Endothelial cell of umbilical vein (primary cell): ENCODE results near the gene HTT. TPM values are rescaled to one million over a fixed set of nuclear protein-coding genes. Genes with fewer than 3 reads are reported as not detected.

Experiments
- BruUV-seq: library from RNA; stranded (reverse); fragments of 400-500 nt; replicated peaks from 2 replicates; lab custom pipeline; 2021; lab: Mats Ljungman, UMichigan
- CTCF ChIA-PET: fragments of 300-600, 350-600 bp; sonication (Branson Sonifier 250); formaldehyde crosslinking; loops from one replicate; lab custom pipeline; 2021; ENCODE audit warnings: antibody characterized with exemption, inconsistent platforms; lab: Charles Lee
- POLR2A ChIA-PET: fragments of 300-600, 350-600 bp; sonication (Branson Sonifier 250); formaldehyde crosslinking; loops from one replicate; lab custom pipeline; 2021; ENCODE audit warnings: antibody characterized with exemption, inconsistent platforms; lab: Charles Lee
- DNase-seq: peaks from one replicate; pipeline ENCODE4 v3.0.0-alpha.2; 2011; ENCODE audit warnings: low read depth, low spot score
- FAIRE-seq: peaks from 2 replicates; lab custom pipeline; 2011; peaks lifted over from hg19 to GRCh38; lab: Jason Lieb, UNC
- H2AFZ ChIP-seq: 2 replicates; pipeline ENCODE4 v1.6.0; 2012; ENCODE audit warnings: low read depth, low read length, control low read depth, inconsistent platforms
- H3K27ac ChIP-seq: 2 replicates; pipeline ENCODE4 v1.5.1; 2011; ENCODE audit warnings: low read depth, mild to moderate bottlenecking, control low read depth, low read length, moderate library complexity; ENCODE audit not compliant: insufficient read depth
- H3K27me3 ChIP-seq, 2 experiments: 2 replicates each; pipeline versions ENCODE4 v1.6.0 to v1.6.1; 2011; ENCODE audit warnings: low read length in 2 of 2, mixed read lengths in 1 of 2; ENCODE audit not compliant: control insufficient read depth in 2 of 2, insufficient read depth in 2 of 2
- H3K36me3 ChIP-seq, 2 experiments: 2 replicates in 1 of 2; 3 replicates in 1 of 2; pipeline ENCODE4 v1.5.1; 2011; ENCODE audit warnings: low read length in 2 of 2, mild to moderate bottlenecking in 1 of 2, moderate library complexity in 1 of 2; ENCODE audit not compliant: control insufficient read depth in 2 of 2, insufficient read depth in 2 of 2; ENCODE audit errors: extremely low read depth in 1 of 2
- H3K4me1 ChIP-seq: 3 replicates; pipeline ENCODE4 v1.5.1; 2011; ENCODE audit warnings: mild to moderate bottlenecking, low read length; ENCODE audit not compliant: control insufficient read depth, insufficient read depth; ENCODE audit errors: extremely low read depth
- H3K4me2 ChIP-seq: 2 replicates; pipeline ENCODE4 v1.6.1; 2011; ENCODE audit warnings: low read length, control low read depth, mixed read lengths; ENCODE audit not compliant: insufficient read depth
- H3K4me3 ChIP-seq, 3 experiments: fragments of 200-600 bp in 1 of 3; sonication (generic), shearing (Covaris generic) in 1 of 3; replicated peaks in 1 of 3; 2 replicates each; pipeline ENCODE4 v1.5.1; 2011 to 2016; ENCODE audit warnings: control low read depth in 3 of 3, low read length in 3 of 3, mild to moderate bottlenecking in 2 of 3, inconsistent platforms in 1 of 3, low read depth in 1 of 3, moderate library complexity in 1 of 3; ENCODE audit not compliant: insufficient read depth in 1 of 3
- H3K79me2 ChIP-seq: 2 replicates; pipeline ENCODE4 v1.6.0; 2012; ENCODE audit warnings: low read length, inconsistent platforms; ENCODE audit not compliant: control insufficient read depth, insufficient read depth
- H3K9ac ChIP-seq: replicated peaks from 2 replicates; pipeline ENCODE3; 2011; ENCODE audit warnings: low read length, control low read depth; ENCODE audit not compliant: insufficient read depth; ENCODE audit errors: extremely low read depth
- H3K9me1 ChIP-seq: replicated peaks from 3 replicates; pipeline ENCODE4 v1.6.0; 2011; ENCODE audit warnings: mild to moderate bottlenecking, low read length; ENCODE audit not compliant: control insufficient read depth, insufficient read depth; ENCODE audit errors: extremely low read depth
- H3K9me3 ChIP-seq: replicated peaks from 2 replicates; pipeline ENCODE4 v1.5.1; 2012; ENCODE audit warnings: low read length, inconsistent platforms; ENCODE audit not compliant: control insufficient read depth, insufficient read depth
- H4K20me1 ChIP-seq: replicated peaks from 2 replicates; pipeline ENCODE3; 2011; ENCODE audit warnings: mild to moderate bottlenecking, low read length; ENCODE audit not compliant: control insufficient read depth, insufficient read depth; ENCODE audit errors: extremely low read depth
- CTCF ChIP-seq, 2 donors: IDR thresholded peaks; 1 replicate in 1 of 2; 2 replicates in 1 of 2; pipeline ENCODE4 v1.5.1; 2011; ENCODE audit warnings: low read length in 2 of 2, mild to moderate bottlenecking in 2 of 2, moderate library complexity in 2 of 2, control low read depth in 1 of 2, inconsistent platforms in 1 of 2, low read depth in 1 of 2; ENCODE audit not compliant: insufficient read depth in 1 of 2; ENCODE audit errors: extremely low read depth in 1 of 2
- EZH2 ChIP-seq: IDR thresholded peaks from 2 replicates; pipeline ENCODE4 v1.6.1; 2012; ENCODE audit warnings: borderline replicate concordance, low read depth, mild to moderate bottlenecking, moderate library complexity, low read length, inconsistent platforms; ENCODE audit not compliant: severe bottlenecking
- FOS ChIP-seq: IDR thresholded peaks from 2 replicates; pipeline ENCODE4 v1.6.1; 2011; ENCODE audit warnings: mild to moderate bottlenecking, low read length, moderate library complexity, borderline replicate concordance; ENCODE audit not compliant: insufficient read depth
- GATA2 ChIP-seq: IDR thresholded peaks from 2 replicates; pipeline ENCODE4 v1.7.0; 2011; ENCODE audit warnings: low read depth, mild to moderate bottlenecking, moderate library complexity, mixed read lengths, low read length; ENCODE audit not compliant: insufficient read length, insufficient read depth
- JUN ChIP-seq: IDR thresholded peaks from 2 replicates; pipeline ENCODE4 v1.6.1; 2011; ENCODE audit warnings: borderline replicate concordance, low read depth; ENCODE audit not compliant: insufficient read length, insufficient read depth
- MAX ChIP-seq: IDR thresholded peaks from 2 replicates; pipeline ENCODE4 v1.6.1; 2011; ENCODE audit not compliant: insufficient read depth, insufficient read length
- MYC ChIP-seq: IDR thresholded peaks from one replicate; pipeline ENCODE4 v1.6.1; 2011; ENCODE audit warnings: mild to moderate bottlenecking, low read depth, low read length
- POLR2A ChIP-seq: IDR thresholded peaks from 2 replicates; pipeline ENCODE4 v1.6.1; 2012; ENCODE audit warnings: low read depth, mild to moderate bottlenecking, control low read depth, low read length
- POLR2AphosphoS5 ChIP-seq: IDR thresholded peaks from 2 replicates; pipeline ENCODE4 v1.6.1; 2012; ENCODE audit warnings: low read depth, mild to moderate bottlenecking, control low read depth, low read length, moderate library complexity; ENCODE audit not compliant: insufficient read depth
- dilution Hi-C: fragments of 300-500 bp; cut with MboI; formaldehyde crosslinking; loops from one replicate; pipeline ENCODE4 v1.15.0; 2019; ENCODE audit warnings: low sequenced_read_pairs; ENCODE audit not compliant: extremely low pct_ligation_motif_present
- intact Hi-C: fragments of 100-400 bp; cut with micrococcal nuclease; formaldehyde crosslinking; loops from one replicate; pipeline ENCODE4 v1.10.0; 2022
- polyA plus RNA-seq, 4 experiments: library from polyadenylated mRNA; depleted of rRNA in 3 of 4; stranded (reverse) in 3 of 4; unstranded in 1 of 4; fragments of >200 nt; gene quantifications; 2 replicates each; pipeline versions ENCODE4 v1.2.1 to v1.2.3, GENCODE V29; 2011 to 2012; ENCODE audit warnings: missing spikeins in 1 of 4
- total RNA-seq: library from RNA; stranded (reverse); gene quantifications from 2 replicates; pipeline ENCODE4 v1.2.3, GENCODE V29; 2021

The HTT gene
- total and polyA plus RNA-seq, 2 donors (not counting 3 experiments of a cell fraction or from before 2014, with no cell fraction given) = 15.7 to 61.2 TPM

DNA sequence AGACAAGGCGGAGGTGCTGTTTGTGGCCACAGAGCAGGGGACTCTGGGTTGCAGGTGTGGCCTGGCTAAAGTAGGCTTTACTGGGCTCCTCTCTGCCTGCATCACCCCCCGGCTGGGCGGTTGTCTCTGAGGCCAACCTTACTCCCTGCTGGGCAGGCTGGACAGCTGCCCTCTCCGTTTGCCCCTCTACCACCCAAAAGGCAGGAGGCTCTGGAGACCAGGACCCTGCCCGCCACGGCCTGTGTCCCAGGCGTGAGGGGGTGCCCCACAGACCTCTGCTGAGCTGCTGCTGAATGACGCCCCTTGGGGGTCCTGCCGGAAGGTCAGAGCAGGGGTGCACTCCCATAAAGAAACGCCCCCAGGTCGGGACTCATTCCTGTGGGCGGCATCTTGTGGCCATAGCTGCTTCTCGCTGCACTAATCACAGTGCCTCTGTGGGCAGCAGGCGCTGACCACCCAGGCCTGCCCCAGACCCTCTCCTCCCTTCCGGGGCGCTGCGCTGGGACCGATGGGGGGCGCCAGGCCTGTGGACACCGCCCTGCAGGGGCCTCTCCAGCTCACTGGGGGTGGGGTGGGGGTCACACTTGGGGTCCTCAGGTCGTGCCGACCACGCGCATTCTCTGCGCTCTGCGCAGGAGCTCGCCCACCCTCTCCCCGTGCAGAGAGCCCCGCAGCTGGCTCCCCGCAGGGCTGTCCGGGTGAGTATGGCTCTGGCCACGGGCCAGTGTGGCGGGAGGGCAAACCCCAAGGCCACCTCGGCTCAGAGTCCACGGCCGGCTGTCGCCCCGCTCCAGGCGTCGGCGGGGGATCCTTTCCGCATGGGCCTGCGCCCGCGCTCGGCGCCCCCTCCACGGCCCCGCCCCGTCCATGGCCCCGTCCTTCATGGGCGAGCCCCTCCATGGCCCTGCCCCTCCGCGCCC lies 1.1 kb upstream of the HTT start:
- peak overlapping the region; percentile 80 for H3K4me2 ChIP-seq
- DNase-seq = no peak
- intact Hi-C loops (loop anchor here (5.0 kb wide), 1 partner anchor 219 kb away; the partner anchor contains the start of gene RGS12), dilution Hi-C loops (no loop called here)
- H3K4me1 ChIP-seq = peaks cover 13% of the 10 kb centered on the region
- no peaks in the 10 kb centered on the region for H3K27me3 ChIP-seq
- H3K79me2 ChIP-seq = peaks cover 28% of the 10 kb centered on the region
- no TSS peak for BruUV-seq
- H3K27ac ChIP-seq = no peak overlapping the region
- FAIRE-seq = peak; percentile 18
- H3K36me3 ChIP-seq = no peaks in the 10 kb centered on the region
- H3K9ac ChIP-seq = no peak overlapping the region
- H2AFZ ChIP-seq = peak overlapping the region; percentile 98
- CTCF ChIA-PET = no interaction called here
- H3K9me1 ChIP-seq = no peaks in the 10 kb centered on the region
- POLR2A ChIA-PET = no interaction called here
- peak overlapping the region; percentile 37 to 64 (median 48) for H3K4me3 ChIP-seq
- TF ChIP-seq GATA2 (no peak), POLR2AphosphoS5 (peak; percentile 55)
- no peaks in the 10 kb centered on the region for H3K9me3 ChIP-seq
- H4K20me1 ChIP-seq = peaks cover 5% of the 10 kb centered on the region

DNA sequence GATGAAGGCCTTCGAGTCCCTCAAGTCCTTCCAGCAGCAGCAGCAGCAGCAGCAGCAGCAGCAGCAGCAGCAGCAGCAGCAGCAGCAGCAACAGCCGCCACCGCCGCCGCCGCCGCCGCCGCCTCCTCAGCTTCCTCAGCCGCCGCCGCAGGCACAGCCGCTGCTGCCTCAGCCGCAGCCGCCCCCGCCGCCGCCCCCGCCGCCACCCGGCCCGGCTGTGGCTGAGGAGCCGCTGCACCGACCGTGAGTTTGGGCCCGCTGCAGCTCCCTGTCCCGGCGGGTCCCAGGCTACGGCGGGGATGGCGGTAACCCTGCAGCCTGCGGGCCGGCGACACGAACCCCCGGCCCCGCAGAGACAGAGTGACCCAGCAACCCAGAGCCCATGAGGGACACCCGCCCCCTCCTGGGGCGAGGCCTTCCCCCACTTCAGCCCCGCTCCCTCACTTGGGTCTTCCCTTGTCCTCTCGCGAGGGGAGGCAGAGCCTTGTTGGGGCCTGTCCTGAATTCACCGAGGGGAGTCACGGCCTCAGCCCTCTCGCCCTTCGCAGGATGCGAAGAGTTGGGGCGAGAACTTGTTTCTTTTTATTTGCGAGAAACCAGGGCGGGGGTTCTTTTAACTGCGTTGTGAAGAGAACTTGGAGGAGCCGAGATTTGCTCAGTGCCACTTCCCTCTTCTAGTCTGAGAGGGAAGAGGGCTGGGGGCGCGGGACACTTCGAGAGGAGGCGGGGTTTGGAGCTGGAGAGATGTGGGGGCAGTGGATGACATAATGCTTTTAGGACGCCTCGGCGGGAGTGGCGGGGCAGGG lies 568 bp downstream of the HTT start:
- CTCF ChIA-PET = interaction anchor here (0.6 to 1.5 kb wide), 2 partner anchors 61 to 400 kb away, joined by 3 to 6 read pairs; no protein-coding TSS in a partner anchor
- no peaks in the 10 kb centered on the region for H3K36me3 ChIP-seq
- H3K4me3 ChIP-seq = peak overlapping the region; percentile 55 to 86 (median 79)
- peaks cover 13% of the 10 kb centered on the region for H3K4me1 ChIP-seq
- H2AFZ ChIP-seq = peak overlapping the region; percentile 80
- H3K27me3 ChIP-seq = no peaks in the 10 kb centered on the region
- H4K20me1 ChIP-seq = peaks cover 5% of the 10 kb centered on the region
- dilution Hi-C loops (no loop called here), intact Hi-C loops (loop anchor here (1.0 to 5.0 kb wide), 2 partner anchors 28 to 217 kb away; partner anchors contain the start of gene RGS12)
- H3K27ac ChIP-seq = peak overlapping the region; percentile 78
- H3K79me2 ChIP-seq = peaks cover 39% of the 10 kb centered on the region
- H3K9ac ChIP-seq = peak overlapping the region; percentile 92
- no peaks in the 10 kb centered on the region for H3K9me3 ChIP-seq
- BruUV-seq = TSS peak; percentile 90
- peak overlapping the region; percentile 100 for H3K4me2 ChIP-seq
- POLR2A ChIA-PET = no interaction called here
- FAIRE-seq = peak; percentile 53
- no peaks in the 10 kb centered on the region for H3K9me1 ChIP-seq
- DNase-seq = peak; percentile 85
- TF ChIP-seq POLR2A (no peak), CTCF (IDR thresholded peaks at IDR 0.05; ENCODE audit: extremely low read depth in 1 of 2, insufficient read depth in 1 of 2, low read depth in 1 of 2, low read length in 2 of 2) (no peak), MYC (no peak), FOS (no peak), EZH2 (no peak), MAX (no peak), POLR2AphosphoS5 (no peak), JUN (no peak), GATA2 (no peak)
